Measurements from ENCODE around the gene F2RL3. TPM values are rescaled to one million over a fixed set of nuclear protein-coding genes. Genes with fewer than 3 reads are reported as not detected.

Gene F2RL3
- total RNA-seq, 1 experiment from 2014 or later: 0.47 TPM

DNA sequence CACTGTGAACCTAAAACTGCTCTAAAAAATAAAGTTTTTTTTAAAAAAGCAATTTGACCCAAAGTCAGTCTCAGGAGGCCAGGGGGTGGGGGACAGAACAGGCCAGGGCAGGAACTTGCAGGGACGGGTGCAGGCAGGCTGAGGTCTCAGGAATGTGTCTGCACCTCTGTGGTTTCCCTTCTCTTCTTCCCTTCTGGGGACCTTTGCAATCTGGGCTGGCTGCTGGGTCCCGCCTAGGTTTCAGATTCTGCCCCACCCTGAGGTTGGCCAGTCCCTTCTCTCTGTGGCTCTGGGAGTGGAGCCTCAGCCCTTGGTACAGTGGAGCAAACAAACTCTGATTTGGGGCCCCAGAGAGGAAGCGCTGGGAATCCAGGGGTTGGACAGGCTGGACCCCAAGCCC, 5.3 kb upstream of the F2RL3 start:
- Histone ChIP-seq H3K36me3 (peaks cover 19% of the 10 kb centered on the region), H3K27me3 (no peaks in the 10 kb centered on the region), H3K27ac (no peak overlapping the region), H3K9me3 (replicated peaks) (peaks cover 8% of the 10 kb centered on the region; the same call in 1 of the 2 replicates), H3K4me3 (no peak overlapping the region), H3K4me1 (no peaks in the 10 kb centered on the region; the same call in 1 of the 2 replicates)
- DNase-seq: no peak

DNA sequence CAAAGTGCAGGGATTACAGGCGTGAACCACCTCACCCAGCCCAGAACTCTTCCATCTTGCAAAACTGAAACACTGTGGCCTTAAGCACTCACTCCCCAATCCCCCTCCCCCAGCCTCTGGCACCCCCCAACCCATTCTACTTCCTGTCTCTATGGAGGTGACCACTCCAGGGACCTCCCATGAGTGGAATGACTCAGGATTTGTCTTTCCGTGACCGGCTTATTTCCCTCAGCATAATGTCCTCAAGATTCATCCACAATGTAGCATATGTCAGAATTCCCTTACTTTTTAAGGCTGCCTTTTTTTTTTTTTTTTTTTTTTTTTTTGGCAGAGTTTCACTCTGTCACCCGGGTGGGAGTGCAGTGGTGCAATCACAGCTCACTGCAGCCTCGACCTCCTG, 3.6 kb upstream of the F2RL3 start:
- peaks cover 3% of the 10 kb centered on the region for H3K36me3 ChIP-seq
- DNase-seq: no peak
- no peak overlapping the region for H3K27ac ChIP-seq
- H3K4me3 ChIP-seq: no peak overlapping the region
- H3K27me3 ChIP-seq: no peaks in the 10 kb centered on the region
- peaks cover 3% of the 10 kb centered on the region; the same call in 1 of the 2 replicates for H3K4me1 ChIP-seq
- peaks cover 8% of the 10 kb centered on the region; the same call in 1 of the 2 replicates for H3K9me3 ChIP-seq (replicated peaks)

DNA sequence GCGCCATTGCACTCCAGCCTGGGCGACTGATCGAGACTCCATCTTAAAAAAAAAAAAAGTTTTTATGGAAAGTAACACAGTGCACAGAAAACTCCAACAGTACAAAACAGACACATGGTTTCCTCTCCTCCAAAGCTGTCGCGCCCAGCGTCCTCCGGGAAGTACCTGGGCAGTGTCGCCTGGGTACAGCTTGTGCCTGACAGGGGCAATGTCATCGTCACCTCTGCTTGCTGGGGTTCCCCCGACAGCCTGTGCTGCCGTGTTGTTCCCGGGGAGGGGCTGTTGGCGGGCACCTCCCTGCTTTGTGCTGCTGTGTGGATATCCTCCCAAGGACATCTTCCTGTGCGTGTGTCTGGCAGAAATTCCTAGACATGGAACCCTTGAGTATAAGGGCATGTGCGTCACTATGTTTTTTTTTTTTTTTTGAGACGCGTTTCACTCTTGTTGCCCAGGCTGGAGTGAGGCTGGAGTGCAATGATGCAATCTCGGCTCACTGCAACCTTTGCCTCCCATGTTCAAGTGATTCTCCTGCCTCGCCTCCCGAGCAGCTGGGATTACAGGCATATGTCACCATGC, 2.4 kb upstream of the F2RL3 start:
- DNase-seq: no peak
- Histone ChIP-seq H3K4me3 (no peak overlapping the region), H3K27me3 (no peaks in the 10 kb centered on the region)

DNA sequence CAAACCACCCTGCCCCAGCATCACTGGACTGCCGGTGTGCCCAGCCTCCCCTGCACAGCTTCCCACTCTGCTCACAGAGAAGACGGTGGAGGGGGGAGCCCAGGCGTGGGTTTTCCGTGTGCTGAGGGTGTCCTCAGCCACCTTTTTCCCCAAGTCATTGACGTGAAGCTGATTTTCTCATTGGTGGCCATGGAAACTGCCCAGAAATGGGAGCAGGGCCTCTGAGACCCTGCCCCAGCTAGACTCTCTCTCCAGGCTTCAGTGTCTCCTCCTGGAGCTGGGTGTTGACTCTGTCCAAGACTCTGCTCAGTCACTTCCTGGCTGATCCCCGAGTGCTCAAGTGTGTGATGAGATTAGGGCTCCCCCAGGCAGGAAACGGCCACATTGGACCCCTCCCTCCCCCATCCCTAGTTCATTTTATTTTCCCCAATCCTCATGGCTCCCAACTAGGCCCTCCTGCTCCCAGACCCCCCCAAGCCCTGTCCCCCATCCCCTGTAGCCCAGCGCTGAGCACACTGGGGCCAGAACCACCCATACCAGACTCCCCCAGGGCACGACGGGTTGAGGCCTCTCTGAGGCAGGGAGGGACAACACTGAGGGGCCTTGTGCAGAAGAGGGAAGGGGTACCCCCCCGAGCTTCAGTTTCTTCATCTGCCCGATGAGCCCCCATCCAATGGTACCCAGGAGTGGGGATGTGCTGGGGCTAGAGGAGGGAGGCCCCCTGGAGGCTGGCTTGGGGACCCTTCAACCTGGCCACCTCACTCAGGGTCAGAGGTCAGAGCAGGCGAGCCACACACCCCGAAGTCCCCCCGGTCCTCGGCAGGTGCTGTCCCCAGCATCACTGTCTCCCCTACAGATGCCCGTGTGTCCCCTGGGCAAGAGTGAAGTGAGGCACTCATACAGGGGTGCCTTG, 1.2 kb upstream of the F2RL3 start:
- H3K27ac ChIP-seq: no peak overlapping the region
- H3K9me3 ChIP-seq (replicated peaks): no peaks in the 10 kb centered on the region
- H3K4me1 ChIP-seq: peaks cover 3% of the 10 kb centered on the region; the same call in 1 of the 2 replicates
- H3K4me3 ChIP-seq: no peak overlapping the region
- H3K27me3 ChIP-seq: no peaks in the 10 kb centered on the region
- no peak for DNase-seq
- H3K36me3 ChIP-seq: no peaks in the 10 kb centered on the region

More for the DNA sequence above, 2.4 kb upstream of the F2RL3 start:
- Histone ChIP-seq H3K36me3 (no peaks in the 10 kb centered on the region), H3K4me1 (peaks cover 3% of the 10 kb centered on the region; the same call in 1 of the 2 replicates), H3K27ac (no peak overlapping the region), H3K9me3 (replicated peaks) (peaks cover 8% of the 10 kb centered on the region; the same call in 1 of the 2 replicates)

DNA sequence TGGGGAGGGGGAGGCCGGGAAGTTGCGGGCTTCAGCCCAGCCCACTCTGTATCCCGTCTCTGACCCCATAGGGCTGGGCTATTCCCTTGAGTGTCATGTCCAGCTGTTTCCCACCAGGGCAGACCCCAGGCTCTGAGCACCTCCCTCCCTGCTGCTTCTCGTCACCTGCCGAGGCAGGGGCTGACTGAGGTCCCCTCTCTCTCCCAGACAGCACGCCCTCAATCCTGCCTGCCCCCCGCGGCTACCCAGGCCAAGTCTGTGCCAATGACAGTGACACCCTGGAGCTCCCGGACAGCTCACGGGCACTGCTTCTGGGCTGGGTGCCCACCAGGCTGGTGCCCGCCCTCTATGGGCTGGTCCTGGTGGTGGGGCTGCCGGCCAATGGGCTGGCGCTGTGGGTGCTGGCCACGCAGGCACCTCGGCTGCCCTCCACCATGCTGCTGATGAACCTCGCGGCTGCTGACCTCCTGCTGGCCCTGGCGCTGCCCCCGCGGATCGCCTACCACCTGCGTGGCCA, 625 bp downstream of the F2RL3 start:
- Histone ChIP-seq H3K4me3 (peak overlapping the region; percentile 34; the same call in 1 of the 2 replicates), H3K4me1 (peaks cover 3% of the 10 kb centered on the region; the same call in 1 of the 2 replicates), H3K9me3 (replicated peaks) (no peaks in the 10 kb centered on the region), H3K27ac (no peak overlapping the region), H3K36me3 (no peaks in the 10 kb centered on the region), H3K27me3 (no peaks in the 10 kb centered on the region)
- peak in 1 of 2 experiments; percentile 20 for DNase-seq

DNA sequence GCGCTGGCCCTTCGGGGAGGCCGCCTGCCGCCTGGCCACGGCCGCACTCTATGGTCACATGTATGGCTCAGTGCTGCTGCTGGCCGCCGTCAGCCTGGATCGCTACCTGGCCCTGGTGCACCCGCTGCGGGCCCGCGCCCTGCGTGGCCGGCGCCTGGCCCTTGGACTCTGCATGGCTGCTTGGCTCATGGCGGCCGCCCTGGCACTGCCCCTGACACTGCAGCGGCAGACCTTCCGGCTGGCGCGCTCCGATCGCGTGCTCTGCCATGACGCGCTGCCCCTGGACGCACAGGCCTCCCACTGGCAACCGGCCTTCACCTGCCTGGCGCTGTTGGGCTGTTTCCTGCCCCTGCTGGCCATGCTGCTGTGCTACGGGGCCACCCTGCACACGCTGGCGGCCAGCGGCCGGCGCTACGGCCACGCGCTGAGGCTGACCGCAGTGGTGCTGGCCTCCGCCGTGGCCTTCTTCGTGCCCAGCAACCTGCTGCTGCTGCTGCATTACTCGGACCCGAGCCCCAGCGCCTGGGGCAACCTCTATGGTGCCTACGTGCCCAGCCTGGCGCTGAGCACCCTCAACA, 1.2 kb downstream of the F2RL3 start:
- no peak overlapping the region for H3K4me3 ChIP-seq

DNA sequence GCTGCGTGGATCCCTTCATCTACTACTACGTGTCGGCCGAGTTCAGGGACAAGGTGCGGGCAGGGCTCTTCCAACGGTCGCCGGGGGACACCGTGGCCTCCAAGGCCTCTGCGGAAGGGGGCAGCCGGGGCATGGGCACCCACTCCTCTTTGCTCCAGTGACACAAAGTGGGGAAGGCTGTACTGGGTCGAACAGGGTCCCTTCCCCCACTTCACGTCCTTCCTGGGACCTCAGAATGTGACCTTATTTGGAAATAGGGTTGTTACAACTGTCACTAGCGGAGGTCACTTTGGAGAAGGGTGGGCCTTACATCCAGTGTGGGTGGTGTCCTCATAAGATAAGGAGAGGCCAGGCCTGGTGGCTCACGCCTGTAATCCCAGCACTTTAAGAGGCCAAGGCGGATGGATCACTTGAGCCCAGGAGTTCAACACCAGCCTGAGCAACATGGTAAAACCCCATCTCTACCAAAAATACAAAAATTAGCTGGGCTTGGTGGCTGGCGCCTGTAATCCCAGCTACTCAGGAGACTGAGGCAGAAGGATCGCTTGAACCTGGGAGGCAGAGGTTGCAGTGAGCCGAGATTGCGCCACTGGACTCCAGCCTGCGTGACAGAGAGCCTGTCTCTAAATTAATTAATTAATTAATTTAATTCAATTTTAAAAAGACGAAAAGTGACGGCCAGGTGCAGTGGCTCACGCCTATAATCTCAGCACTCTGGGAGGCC, 1.8 kb downstream of the F2RL3 start:
- no peaks in the 10 kb centered on the region for H3K36me3 ChIP-seq
- H3K9me3 ChIP-seq (replicated peaks): no peaks in the 10 kb centered on the region
- H3K27me3 ChIP-seq: no peaks in the 10 kb centered on the region
- no peak overlapping the region for H3K4me3 ChIP-seq
- peaks cover 3% of the 10 kb centered on the region; the same call in 1 of the 2 replicates for H3K4me1 ChIP-seq
- DNase-seq: no peak
- H3K27ac ChIP-seq: no peak overlapping the region

More for the DNA sequence above, 1.2 kb downstream of the F2RL3 start:
- H3K4me1 ChIP-seq: peaks cover 3% of the 10 kb centered on the region; the same call in 1 of the 2 replicates
- H3K27ac ChIP-seq: no peak overlapping the region
- no peaks in the 10 kb centered on the region for H3K9me3 ChIP-seq (replicated peaks)
- no peaks in the 10 kb centered on the region for H3K27me3 ChIP-seq
- no peak for DNase-seq
- no peaks in the 10 kb centered on the region for H3K36me3 ChIP-seq

DNA sequence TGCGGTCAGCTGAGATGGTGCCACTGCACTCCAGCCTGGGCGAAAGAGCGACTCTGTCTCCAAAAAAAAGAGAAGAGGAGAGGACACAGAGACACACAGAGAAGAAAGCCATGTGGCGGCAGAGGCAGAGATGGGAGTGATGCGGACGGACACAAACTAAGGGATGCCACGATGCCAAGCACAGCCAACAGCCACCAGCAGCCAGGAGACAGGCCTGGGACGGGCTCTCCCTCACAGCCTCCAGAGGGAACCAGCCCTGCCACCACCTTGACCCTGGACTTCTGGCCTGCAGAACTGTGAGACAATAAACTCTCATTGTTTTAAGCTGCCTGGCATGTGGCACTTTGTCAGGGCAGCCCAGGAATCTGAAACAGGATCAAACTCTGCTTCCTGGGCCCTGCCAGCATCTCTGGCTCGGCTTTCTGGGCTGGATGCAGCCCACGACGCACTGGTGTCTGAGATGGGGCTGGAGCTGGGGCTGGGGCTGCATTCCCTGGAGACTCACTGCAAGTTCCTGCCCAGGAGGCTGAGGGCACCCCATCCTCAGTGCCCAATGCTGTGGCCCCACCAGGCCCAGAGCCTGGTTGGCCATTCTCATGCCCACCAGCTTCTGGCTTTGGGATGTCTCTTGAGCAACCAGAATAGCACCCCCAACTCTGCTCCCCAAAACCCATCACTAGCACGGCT, 3.0 kb downstream of the F2RL3 start:
- Histone ChIP-seq H3K27me3 (no peaks in the 10 kb centered on the region), H3K4me1 (peaks cover 3% of the 10 kb centered on the region; the same call in 1 of the 2 replicates), H3K36me3 (no peaks in the 10 kb centered on the region), H3K9me3 (replicated peaks) (no peaks in the 10 kb centered on the region), H3K4me3 (no peak overlapping the region), H3K27ac (no peak overlapping the region)
- no peak for DNase-seq

DNA sequence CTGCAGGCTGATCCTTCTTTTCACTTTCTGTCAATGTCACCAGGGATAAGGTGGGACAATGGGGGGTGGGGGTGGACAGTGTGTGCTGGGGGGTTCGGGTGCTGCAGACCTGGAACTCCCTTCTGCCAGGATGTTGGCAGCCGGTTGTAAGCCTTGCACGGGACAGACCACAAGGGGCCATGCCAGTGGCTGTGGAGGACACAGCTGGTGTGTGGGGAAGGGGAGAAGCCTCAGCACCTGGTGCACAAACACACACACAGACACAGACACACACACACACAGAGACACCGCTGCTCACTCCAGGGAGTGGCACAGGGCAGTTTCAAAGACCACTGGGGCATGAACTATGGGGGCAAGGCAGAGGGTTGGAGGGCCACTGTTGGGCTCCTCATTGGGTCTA, 3.6 kb downstream of the F2RL3 start:
- H3K36me3 ChIP-seq: no peaks in the 10 kb centered on the region
- no peaks in the 10 kb centered on the region for H3K27me3 ChIP-seq
- no peak overlapping the region for H3K27ac ChIP-seq
- no peaks in the 10 kb centered on the region for H3K9me3 ChIP-seq (replicated peaks)
- no peak for DNase-seq
- H3K4me1 ChIP-seq: peaks cover 3% of the 10 kb centered on the region; the same call in 1 of the 2 replicates
- no peak overlapping the region for H3K4me3 ChIP-seq

DNA sequence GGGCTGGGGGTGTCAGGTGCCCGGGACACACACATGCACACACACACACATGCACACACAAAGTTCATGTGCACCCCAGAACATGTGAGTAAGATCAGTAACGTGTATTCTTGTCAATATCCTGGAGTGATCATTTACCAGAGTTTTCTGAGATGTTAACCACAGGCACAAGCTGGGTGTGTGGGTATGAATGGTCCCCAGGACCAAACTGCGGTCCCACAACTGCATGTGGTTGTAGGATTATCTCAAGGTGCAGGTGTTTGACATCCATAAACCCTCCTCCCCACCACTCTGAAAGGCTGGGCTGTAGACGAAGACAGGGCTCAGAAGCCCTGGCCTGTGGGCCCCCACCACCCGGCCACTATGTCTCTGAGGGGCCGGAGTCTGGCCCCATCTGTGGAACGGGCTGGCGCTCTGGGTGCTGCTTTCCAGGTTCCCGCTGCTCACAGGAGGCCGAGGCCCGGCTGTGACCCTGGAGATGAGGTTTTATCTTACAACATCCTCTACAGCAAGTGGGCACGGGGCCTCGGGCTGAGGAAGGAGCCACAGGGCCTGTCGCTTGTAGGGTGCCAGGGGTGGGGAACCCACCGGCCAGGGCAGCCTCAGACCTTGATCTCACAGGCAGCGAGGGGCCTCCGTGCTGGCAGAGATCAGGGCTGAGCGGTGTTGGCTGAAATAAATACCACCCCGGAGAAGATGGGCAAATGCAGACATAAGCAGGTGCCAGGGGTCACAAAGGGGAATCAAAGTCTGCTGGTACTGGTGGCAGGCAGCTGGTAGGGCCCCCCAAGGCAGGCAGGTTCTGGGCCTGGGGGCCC, 4.3 kb downstream of the F2RL3 start:
- peaks cover 3% of the 10 kb centered on the region; the same call in 1 of the 2 replicates for H3K4me1 ChIP-seq
- H3K4me3 ChIP-seq: no peak overlapping the region
- no peaks in the 10 kb centered on the region for H3K27me3 ChIP-seq
- H3K36me3 ChIP-seq: no peaks in the 10 kb centered on the region
- DNase-seq: no peak
- H3K27ac ChIP-seq: no peak overlapping the region
- H3K9me3 ChIP-seq (replicated peaks): no peaks in the 10 kb centered on the region

DNA sequence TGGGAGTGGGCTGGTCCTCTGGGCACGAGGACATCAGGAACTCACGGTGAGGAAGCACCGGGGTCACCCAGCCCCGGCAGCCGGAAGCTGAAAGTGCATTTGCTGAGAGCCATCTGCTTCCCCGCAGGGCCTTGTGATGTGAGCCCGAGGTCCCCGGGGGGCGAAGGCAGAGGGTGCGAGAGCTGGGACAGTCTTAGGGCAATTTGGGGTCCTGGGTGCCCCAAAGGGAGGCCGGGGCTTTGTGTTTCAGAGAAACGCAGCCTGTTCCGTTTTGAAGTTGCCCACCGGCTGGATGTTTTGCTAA, 4.8 kb downstream of the F2RL3 start:
- Histone ChIP-seq H3K27ac (no peak overlapping the region), H3K9me3 (replicated peaks) (no peaks in the 10 kb centered on the region), H3K4me1 (peaks cover 3% of the 10 kb centered on the region; the same call in 1 of the 2 replicates), H3K4me3 (no peak overlapping the region), H3K27me3 (no peaks in the 10 kb centered on the region), H3K36me3 (no peaks in the 10 kb centered on the region)
- no peak for DNase-seq

DNA sequence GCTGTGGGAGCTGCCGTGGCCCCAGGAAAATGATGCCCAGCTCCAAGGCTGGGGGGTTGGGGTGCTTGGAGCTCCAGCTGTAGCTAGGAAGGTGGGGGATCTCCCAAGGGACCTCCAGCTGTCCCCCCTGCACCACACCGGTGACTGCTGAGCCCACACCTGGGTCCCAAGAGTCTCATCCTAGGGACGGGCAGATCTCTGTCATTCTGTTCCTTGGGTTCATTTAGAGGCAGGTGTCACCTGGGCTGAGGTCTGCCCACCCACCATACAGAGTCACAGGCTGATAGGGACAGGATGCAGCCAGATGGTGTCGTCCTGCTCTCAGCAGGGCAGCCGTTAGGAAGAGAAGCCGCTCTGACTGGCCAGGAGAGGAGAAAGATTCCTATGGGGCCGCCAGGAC, 5.3 kb downstream of the F2RL3 start:
- no peaks in the 10 kb centered on the region; the same call in 1 of the 2 replicates for H3K4me1 ChIP-seq
- no peaks in the 10 kb centered on the region for H3K27me3 ChIP-seq
- no peak overlapping the region for H3K4me3 ChIP-seq
- H3K27ac ChIP-seq: no peak overlapping the region
- DNase-seq: no peak
- no peaks in the 10 kb centered on the region for H3K36me3 ChIP-seq
- H3K9me3 ChIP-seq (replicated peaks): no peaks in the 10 kb centered on the region

DNA sequence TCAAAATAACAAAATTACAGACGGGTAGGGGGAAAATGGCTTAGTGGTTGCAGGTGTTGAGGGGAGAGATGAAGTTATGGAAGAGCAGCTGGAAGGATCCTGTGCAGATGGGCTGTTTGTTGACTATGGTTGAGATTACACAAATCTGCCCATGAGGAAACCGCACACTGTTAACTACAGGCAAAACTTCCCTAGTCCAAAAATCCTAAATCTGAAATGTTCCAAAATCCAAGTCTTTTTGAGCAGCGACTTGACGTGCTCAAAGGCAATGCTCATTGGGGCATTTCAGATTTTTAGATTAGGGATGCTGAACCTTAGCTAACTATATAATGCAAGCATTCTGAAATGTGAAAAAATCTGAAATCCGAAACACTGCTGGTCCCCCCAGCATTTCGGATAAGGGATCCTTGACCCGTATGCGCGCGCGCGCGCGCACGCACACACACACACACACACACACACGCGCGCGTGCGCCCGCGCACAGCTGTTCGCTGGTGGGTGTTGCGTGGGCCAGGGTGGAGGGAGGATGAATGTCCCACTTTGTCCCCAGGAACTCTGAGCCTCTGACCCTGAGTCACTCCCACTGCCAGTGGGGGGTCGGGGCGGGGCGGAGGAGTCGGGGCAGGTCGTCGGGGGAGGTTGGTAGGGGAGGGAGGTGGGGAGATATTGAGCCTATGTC, 6.8 kb downstream of the F2RL3 start:
- H3K36me3 ChIP-seq: no peaks in the 10 kb centered on the region
- peak overlapping the region; percentile 56 for H3K4me3 ChIP-seq
- H3K9me3 ChIP-seq (replicated peaks): no peaks in the 10 kb centered on the region
- no peaks in the 10 kb centered on the region for H3K27me3 ChIP-seq
- no peaks in the 10 kb centered on the region for H3K4me1 ChIP-seq
- peak in 1 of 2 experiments; percentile 55 for DNase-seq
- H3K27ac ChIP-seq: no peak overlapping the region; the same call in 1 of the 2 replicates

Measured in SJCRH30 (cell line).